Measurements from ENCODE around the gene ING1.

The ING1 gene

DNA sequence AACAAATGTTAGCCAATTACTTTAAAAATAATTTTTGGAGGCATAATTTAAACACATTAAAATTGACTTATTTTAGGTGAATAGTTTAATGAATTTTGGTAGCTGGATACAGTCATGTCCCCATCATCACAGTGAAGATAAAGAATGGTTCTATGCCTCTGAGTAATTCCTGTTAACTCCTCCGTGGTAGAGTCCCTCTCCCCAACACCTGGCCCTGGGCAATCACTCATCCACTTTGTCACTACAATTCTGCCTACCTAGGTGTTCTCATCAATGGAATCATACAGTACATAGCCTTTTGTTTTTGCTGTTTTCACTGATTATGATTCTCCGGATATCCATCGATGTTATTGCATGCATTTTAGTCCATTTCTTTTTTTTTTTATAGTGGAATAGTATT, 55.6 kb downstream of the ING1 start:
- H3K36me3 Mint-ChIP-seq = no peaks in the 10 kb centered on the region
- no peak overlapping the region for H3K27ac Mint-ChIP-seq
- no peaks in the 10 kb centered on the region for H3K9me3 Mint-ChIP-seq
- no peak overlapping the region for H3K4me3 Mint-ChIP-seq
- no peaks in the 10 kb centered on the region for H3K4me1 Mint-ChIP-seq
- no peak for ATAC-seq
- peaks cover 29% of the 10 kb centered on the region for H3K27me3 Mint-ChIP-seq

DNA sequence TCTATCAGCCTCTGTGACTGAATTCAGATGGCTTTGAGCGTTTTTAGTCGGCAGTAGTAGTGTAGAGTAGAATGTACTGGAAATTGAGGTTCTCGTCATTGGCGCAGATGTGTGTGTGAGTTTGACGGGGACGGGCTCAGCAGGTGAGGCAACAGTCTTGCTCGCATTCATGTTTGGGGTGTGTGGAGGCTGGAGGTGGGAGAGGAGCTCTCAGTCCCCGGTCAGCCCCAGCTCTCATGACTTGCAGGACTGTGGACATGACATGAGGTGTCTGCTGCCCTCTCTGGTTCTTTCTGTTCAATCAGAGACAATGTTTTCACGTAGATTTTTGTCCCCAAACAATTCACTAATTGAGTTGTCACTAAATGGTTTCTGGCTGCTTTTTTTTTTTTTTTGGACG, 57.2 kb downstream of the ING1 start:
- Mint-ChIP-seq H3K36me3 (no peaks in the 10 kb centered on the region), H3K4me1 (no peaks in the 10 kb centered on the region), H3K27ac (no peak overlapping the region), H3K4me3 (no peak overlapping the region), H3K27me3 (peaks cover 41% of the 10 kb centered on the region), H3K9me3 (no peaks in the 10 kb centered on the region)
- no peak for ATAC-seq

DNA sequence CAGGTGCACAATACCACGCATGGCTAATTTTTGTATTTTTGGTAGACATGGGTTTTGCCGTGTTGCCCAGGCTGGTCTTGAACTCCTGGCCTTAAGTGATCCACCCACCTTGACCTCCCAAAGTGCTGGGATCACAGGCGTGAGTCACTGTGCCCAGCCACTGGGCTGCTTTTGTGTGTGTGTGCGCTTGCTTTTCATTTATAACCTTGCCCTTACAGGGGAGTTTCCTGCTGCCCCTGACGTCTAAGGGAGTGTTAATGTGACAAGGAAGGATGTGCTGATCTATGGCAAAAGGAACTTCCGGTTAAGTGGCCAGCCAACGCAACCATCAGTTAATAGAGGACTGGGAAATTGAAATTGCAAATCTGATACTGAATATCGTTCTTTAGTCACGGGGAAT, 57.7 kb downstream of the ING1 start:
- no peak for ATAC-seq
- H3K36me3 Mint-ChIP-seq = no peaks in the 10 kb centered on the region
- H3K4me3 Mint-ChIP-seq = no peak overlapping the region
- H3K27ac Mint-ChIP-seq = no peak overlapping the region
- H3K4me1 Mint-ChIP-seq = no peaks in the 10 kb centered on the region
- H3K27me3 Mint-ChIP-seq = peaks cover 41% of the 10 kb centered on the region
- no peaks in the 10 kb centered on the region for H3K9me3 Mint-ChIP-seq

DNA sequence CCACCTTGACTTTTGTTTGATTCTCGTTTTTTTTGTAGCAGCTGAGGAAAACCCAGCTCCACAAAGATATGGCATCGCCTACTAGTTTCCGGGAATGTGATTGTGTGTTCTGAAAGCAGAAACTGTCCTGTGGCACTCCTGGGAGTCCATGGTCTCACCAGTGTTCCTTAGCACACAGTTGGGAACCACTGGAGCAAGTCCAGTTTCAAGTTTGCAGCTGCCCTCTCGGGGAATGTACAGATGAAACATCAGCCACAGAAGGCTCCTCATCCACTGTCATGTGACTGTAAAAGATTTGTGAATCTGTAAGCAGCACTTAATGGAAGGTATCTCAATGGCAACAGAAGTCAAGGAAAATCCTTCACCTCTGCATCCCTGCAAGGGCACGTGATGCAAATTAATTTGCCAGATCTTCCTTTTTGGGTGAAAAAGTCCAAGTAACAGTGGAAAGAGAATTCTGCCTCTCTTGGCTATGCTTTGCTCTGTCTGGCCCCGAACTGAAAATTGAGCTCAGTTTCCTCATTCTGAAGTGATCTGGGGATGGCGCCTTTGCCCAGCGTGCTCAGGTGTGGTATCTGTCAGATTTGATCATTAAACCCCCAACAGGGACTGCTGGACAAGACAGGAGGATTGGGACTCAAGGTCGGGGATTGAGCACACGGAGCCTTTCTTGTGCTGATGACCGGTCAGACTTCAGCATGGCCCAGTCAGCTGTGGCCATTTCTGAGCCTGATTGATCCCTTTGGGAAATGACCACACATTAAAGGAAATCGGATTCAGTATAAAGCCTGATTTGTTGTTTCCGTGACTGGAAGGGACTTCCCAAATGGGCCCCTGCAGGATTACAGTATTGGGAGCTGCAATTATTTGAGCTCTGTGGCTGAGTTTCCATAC, 58.8 kb downstream of the ING1 start:
- H3K27ac Mint-ChIP-seq = no peak overlapping the region
- no peak for ATAC-seq
- no peaks in the 10 kb centered on the region for H3K4me1 Mint-ChIP-seq
- H3K4me3 Mint-ChIP-seq = no peak overlapping the region
- H3K36me3 Mint-ChIP-seq = no peaks in the 10 kb centered on the region
- H3K9me3 Mint-ChIP-seq = no peaks in the 10 kb centered on the region
- peaks cover 42% of the 10 kb centered on the region for H3K27me3 Mint-ChIP-seq
